Activated T-helper 2 cell treated with anti-CD3 and anti-CD28 coated beads, Interferon-gamma antibody, Interleukin-2, Interleukin-4, amounts not matched to agents 10 μg/mL and 5 μg/mL and 100 μg/mL, durations not matched to agents 14 hours and 24 hours and 36 hours (primary cell): ENCODE data around the gene CDADC1. TPM values are rescaled to one million over a fixed set of nuclear protein-coding genes. Genes with fewer than 3 reads are reported as not detected.

Source experiments
- DNase-seq: peaks from one replicate; pipeline ENCODE4 v3.0.0; 2021; ENCODE audit warnings: low spot score
- H3K27ac Mint-ChIP-seq: one replicate; pipeline ENCODE4 v1.8.0; 2021; ENCODE audit warnings: mixed read lengths
- H3K27me3 Mint-ChIP-seq: one replicate; pipeline ENCODE4 v1.8.0; 2021; ENCODE audit warnings: low read depth, mixed read lengths
- H3K36me3 Mint-ChIP-seq: one replicate; pipeline ENCODE4 v1.8.0; 2021; ENCODE audit warnings: low read depth, mixed read lengths
- H3K4me1 Mint-ChIP-seq: one replicate; pipeline ENCODE4 v1.8.0; 2021; ENCODE audit warnings: low read depth, mixed read lengths
- H3K4me3 Mint-ChIP-seq: one replicate; pipeline ENCODE4 v1.8.0; 2021; ENCODE audit warnings: low read depth, mild to moderate bottlenecking, moderate library complexity, mixed read lengths
- H3K9me3 Mint-ChIP-seq: one replicate; pipeline ENCODE4 v1.8.0; 2021; ENCODE audit warnings: mixed read lengths
- intact Hi-C: fragments of 100-400 bp; cut with micrococcal nuclease; formaldehyde crosslinking; loops from one replicate; pipeline ENCODE4 v1.15.1; 2023
- total RNA-seq: library from RNA; stranded (reverse); gene quantifications from 2 replicates; pipeline ENCODE4 v1.2.3, GENCODE V29; 2022

Gene CDADC1
- total RNA-seq, 1 donor from 2014 or later, result 8.6 TPM

DNA sequence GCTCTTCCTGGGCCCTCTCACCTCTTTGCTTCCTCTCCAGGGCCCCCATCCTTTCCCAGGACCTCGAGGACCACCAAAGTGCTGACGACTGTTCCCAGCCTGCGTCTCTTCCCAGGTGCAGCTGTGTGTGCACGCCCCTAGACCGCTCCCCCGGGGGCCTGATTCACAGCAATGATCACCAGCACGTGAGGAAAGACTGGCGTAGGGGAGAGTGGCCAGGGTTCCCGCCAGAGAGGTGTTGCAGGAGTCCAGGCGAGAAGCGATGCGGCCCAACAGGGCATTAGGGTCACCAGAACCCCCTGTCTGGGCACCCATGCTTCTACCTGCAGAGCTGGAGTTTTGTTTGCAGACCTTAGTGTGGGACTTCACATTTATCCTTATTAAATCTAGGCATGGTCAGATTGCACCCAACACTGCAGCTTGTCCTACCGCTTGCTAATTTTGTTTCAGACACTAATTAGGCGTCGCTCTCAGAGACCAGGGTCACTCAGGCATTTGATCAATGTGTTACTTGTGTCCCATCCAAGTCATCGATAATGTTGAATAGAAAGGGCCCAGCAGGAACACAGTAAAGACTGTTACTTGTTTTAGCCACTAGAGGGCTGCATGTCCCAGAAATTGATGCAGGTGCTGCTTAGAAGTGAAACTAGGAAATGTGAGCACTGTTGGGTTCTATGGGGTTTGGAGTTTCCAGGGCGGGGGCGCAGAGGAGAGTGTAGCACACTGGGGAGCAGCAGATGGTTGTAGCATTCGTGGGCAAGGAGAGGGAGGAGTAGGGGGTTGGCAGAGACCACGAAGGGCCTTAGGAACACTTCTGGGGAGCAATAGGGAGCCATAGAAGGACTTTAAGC lies 53.2 kb downstream of the CDADC1 start:
- Mint-ChIP-seq H3K9me3 (no peaks in the 10 kb centered on the region), H3K27ac (peak overlapping the region; percentile 47), H3K36me3 (no peaks in the 10 kb centered on the region), H3K4me1 (peaks cover 12% of the 10 kb centered on the region), H3K4me3 (peak overlapping the region; percentile 24), H3K27me3 (no peaks in the 10 kb centered on the region)
- peak; percentile 63 for DNase-seq
- intact Hi-C loops, result loop anchor here (1.0 to 5.0 kb wide), 5 partner anchors 141 to 546 kb away; partner anchors contain the start of genes CAB39L, KPNA3 and SETDB2

DNA sequence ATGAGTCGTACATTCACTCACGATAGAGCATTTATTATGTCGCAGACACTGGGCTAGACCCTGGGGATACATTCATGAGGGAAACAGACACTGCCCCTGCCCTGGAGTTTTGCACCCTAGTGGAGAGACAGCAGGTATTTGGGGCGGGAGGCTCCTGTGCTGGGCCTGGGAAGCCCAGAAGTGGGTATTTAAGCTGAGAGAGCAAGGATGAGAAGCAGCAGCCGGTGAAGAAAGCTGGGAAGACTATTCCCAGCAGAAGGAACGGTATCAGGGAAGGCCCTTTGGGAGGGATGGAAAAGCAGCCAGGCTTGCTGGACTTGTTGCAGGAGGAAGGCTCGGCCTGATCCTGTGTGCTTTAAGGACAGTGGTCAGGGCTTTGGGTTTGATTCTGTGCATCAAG lies 54.5 kb downstream of the CDADC1 start:
- H3K36me3 Mint-ChIP-seq, result no peaks in the 10 kb centered on the region
- H3K9me3 Mint-ChIP-seq, result no peaks in the 10 kb centered on the region
- no peaks in the 10 kb centered on the region for H3K27me3 Mint-ChIP-seq
- H3K4me1 Mint-ChIP-seq, result peaks cover 12% of the 10 kb centered on the region
- no peak for DNase-seq
- no peak overlapping the region for H3K27ac Mint-ChIP-seq
- intact Hi-C loops, result loop anchor here (5.0 kb wide), 3 partner anchors 140 to 545 kb away; partner anchors contain the start of genes CAB39L, KPNA3 and SETDB2
- no peak overlapping the region for H3K4me3 Mint-ChIP-seq

DNA sequence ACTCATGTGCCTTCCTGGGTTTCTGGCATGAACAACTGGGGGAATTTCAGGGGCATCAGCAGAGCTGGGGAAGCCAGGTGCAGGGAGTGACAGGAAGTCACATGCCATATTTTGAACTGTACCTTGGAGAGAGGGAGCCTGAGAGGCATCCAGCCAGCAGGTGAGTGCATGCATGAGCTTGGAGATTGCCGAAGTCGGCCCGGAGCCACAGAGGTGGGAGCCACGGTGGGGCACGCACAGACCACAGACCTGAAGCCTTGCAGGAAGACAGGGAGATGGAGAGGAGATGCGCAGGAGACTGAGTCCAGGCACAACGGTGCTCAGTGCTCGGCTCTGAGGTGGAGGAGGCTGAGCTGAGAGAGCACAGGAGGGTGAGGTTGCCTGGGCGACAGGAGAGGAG lies 55.1 kb downstream of the CDADC1 start:
- intact Hi-C loops, result loop anchor here (5.0 kb wide), 3 partner anchors 139 to 544 kb away; partner anchors contain the start of genes CAB39L, KPNA3 and SETDB2
- DNase-seq, result no peak
- Mint-ChIP-seq H3K4me3 (no peak overlapping the region), H3K36me3 (no peaks in the 10 kb centered on the region), H3K9me3 (no peaks in the 10 kb centered on the region), H3K27ac (no peak overlapping the region), H3K4me1 (peaks cover 12% of the 10 kb centered on the region), H3K27me3 (no peaks in the 10 kb centered on the region)

DNA sequence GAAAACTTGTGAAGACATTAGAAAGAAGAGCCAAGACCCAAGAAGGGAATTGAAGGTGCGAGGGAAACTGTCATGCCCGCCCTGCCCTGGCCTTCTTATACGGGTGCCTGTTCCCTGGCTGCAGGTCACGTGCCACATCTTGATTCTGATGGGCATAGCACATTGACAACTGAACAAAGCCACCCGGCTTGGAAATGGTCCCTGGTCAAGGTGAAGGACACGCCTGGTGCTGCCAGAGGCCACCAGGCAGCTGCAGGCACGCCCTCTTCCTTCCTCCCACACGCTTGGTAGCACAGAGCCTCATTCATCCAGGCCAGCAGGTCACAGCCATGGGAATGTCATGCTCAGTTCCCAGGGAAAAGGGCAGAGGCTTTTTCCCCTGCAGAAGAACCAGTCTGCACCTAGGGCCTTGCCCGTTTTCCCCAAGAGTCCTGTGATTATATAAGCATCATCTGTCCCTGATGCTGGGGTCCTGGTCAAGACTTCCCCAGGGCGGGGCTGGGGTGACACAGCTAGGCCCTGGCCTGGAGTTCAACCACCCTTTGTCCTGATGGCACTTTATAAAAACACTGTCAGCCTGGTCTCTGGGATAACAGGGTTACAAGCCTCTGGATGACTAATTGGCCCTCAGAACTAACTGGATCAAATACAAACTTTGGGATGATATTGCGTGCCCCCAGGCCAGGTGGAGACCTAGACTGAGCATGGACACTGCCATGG lies 56.0 kb downstream of the CDADC1 start:
- Mint-ChIP-seq H3K27me3 (no peaks in the 10 kb centered on the region), H3K27ac (no peak overlapping the region), H3K4me3 (no peak overlapping the region), H3K36me3 (no peaks in the 10 kb centered on the region), H3K4me1 (peaks cover 12% of the 10 kb centered on the region), H3K9me3 (no peaks in the 10 kb centered on the region)
- intact Hi-C loops, result loop anchor here (5.0 kb wide), 3 partner anchors 139 to 544 kb away; partner anchors contain the start of genes CAB39L, KPNA3 and SETDB2
- no peak for DNase-seq

DNA sequence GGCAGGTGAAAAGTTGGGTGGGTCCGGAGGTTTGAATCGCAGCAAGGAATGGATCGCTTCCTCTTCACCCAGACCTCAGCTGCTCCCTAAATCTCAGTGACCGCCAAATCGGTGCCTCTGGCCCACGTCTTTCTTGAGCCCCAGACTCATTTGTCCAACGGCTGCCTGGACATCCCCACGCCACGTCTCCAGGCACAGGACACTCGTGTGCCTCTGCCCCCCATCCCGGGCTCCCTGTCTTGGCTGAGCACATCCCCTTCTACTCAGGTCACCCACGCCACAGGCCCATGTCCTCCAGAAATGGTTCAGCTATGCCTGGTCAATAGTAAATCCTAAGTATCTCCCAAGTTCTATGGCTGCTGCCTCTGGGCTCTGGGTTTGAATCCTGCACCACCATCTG lies 56.6 kb downstream of the CDADC1 start:
- DNase-seq, result no peak
- H3K27me3 Mint-ChIP-seq, result no peaks in the 10 kb centered on the region
- H3K9me3 Mint-ChIP-seq, result no peaks in the 10 kb centered on the region
- H3K4me3 Mint-ChIP-seq, result no peak overlapping the region
- H3K36me3 Mint-ChIP-seq, result no peaks in the 10 kb centered on the region
- peaks cover 12% of the 10 kb centered on the region for H3K4me1 Mint-ChIP-seq
- no peak overlapping the region for H3K27ac Mint-ChIP-seq
- intact Hi-C loops, result loop anchor here (5.0 kb wide), 3 partner anchors 138 to 543 kb away; partner anchors contain the start of genes CAB39L, KPNA3 and SETDB2

DNA sequence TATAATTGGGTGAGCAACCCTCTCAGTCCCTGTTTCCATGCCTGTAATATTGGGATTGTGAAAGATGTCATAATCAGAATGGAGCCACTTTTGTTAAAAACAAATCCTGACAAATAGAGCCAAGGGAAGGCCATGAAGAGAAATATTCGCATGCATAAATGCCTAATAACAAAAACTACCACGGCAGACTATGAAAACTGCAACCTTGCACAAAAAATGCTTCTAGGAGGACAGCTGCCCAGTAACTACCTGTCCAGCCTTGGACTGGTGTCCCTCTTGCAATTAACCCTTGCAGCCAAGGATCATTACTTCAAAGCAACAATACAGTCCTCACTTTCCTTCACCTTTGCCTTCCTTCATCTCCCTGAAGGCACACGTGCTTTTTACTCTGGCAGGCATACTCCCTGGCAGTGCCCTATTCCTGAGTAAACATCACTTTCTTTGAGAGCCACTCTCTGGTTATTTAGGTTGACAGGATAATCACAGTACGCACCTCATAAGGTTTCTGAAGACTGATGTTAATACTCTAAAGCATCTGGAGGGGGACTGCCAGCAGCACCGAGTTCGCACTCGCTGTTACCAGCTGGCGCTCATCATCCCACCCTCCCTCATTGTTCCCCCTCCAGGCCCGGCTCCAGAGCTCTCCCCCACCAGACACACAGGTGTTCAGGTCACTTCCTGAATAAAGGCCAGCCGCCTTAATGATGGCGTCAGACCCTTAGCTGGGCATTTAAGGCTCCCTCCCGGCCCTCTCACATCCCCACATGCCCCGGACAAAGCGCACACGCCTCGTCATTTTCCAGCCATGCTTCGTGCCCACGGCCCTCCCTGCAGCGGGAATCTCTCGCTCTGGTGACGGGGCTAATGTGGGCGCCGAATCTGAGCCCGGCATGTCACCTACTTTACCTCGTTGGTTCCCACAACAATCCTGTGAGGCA lies 57.3 kb downstream of the CDADC1 start:
- DNase-seq, result no peak
- Mint-ChIP-seq H3K27ac (no peak overlapping the region), H3K9me3 (no peaks in the 10 kb centered on the region), H3K4me1 (peaks cover 12% of the 10 kb centered on the region), H3K4me3 (no peak overlapping the region), H3K27me3 (no peaks in the 10 kb centered on the region), H3K36me3 (no peaks in the 10 kb centered on the region)
- intact Hi-C loops, result loop anchor here (5.0 kb wide), 3 partner anchors 137 to 542 kb away; partner anchors contain the start of genes CAB39L, KPNA3 and SETDB2

DNA sequence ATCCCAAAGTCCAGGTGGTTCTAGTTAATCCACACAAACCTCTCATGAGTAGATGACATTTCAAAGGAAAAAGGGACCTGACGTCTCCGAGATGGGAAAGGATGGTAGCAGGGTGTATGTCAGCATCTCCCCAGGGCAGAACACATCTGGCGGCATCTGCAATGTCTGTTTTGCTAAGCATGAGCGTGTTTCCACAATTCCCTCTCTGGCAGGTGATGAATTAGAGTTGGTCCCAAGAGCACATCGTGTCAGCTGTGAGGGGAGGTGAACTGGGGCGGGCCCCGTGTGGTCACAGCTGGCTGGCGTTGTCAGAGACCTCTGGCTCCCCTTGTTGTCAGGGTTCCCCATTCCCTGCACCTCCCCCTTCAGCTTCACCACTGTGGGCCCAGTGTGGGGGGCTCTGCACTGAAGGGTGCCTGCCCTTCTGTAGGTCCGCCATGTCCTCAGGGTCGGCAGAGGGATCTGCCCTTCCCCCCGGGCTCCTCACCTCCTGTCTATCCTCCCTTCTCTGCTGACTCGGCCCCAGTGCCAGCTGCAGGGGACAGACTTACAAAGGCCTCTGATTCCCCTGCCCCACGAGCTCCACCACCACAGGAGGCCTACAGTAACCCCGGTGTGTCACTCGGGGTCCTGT lies 58.2 kb downstream of the CDADC1 start:
- Mint-ChIP-seq H3K4me3 (no peak overlapping the region), H3K4me1 (peaks cover 12% of the 10 kb centered on the region)
- intact Hi-C loops, result no loop called here

DNA sequence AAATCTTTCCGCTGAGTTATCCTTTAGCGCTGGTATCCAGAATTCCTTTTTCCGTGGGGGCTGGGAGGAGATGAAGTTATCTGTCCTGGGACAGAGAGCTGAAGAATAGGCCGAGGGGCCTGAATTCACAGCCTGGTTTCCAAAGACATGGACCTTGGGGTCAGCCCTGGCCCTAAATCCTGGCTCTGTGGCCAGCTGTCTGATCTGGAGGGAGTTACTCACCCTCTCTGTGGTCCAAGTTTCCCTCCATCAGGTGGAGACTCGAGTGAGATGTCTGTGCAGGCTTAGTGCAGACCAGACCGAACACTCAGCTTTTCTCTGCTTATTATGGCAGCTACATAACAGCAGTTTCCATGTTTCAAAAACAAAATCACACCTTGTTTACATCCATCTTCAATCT lies 59.6 kb downstream of the CDADC1 start:
- no peak for DNase-seq
- no peaks in the 10 kb centered on the region for H3K9me3 Mint-ChIP-seq
- intact Hi-C loops, result no loop called here
- no peaks in the 10 kb centered on the region for H3K4me1 Mint-ChIP-seq
- no peaks in the 10 kb centered on the region for H3K27me3 Mint-ChIP-seq
- H3K27ac Mint-ChIP-seq, result no peak overlapping the region
- H3K4me3 Mint-ChIP-seq, result no peak overlapping the region
- H3K36me3 Mint-ChIP-seq, result no peaks in the 10 kb centered on the region

More for the DNA sequence above, 58.2 kb downstream of the CDADC1 start:
- no peak for DNase-seq
- Mint-ChIP-seq H3K36me3 (no peaks in the 10 kb centered on the region), H3K9me3 (no peaks in the 10 kb centered on the region), H3K27me3 (no peaks in the 10 kb centered on the region), H3K27ac (no peak overlapping the region)

DNA sequence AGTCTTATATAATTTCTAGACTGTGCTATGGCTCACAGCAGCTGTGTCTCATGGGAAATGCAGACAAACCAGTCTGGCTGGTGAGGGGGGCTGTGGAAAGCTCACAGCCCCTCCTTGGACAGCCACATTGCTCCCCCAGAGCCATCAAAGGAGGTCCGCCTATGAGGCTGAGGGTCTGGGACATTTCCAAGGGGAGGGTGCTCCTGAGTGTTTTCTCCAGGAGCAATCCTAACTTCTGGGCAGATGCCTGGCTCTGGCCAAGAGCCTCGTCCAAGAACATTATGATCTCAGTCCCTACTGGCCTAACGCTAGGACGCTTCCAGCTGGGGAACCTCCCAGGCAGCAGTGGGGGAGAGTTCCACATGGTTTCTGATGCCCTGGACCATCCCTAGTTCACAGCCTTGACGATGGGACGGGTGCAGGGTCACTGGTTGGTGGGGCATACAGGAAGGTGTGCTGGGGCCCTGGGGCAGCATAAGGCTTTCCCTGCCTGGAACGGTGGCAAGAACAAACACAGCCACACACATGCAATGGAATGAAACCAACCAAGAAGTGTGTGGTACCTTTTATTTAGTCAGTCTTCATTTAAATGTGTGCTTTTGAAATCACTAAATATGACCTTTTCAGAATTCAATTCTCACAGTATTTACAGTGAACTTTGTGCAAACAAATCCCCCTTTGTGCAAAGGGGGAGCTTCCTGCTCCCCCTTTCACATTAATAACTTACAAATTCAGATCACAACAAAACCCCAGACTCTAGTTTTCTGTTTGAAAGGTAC lies 60.6 kb downstream of the CDADC1 start:
- no peak overlapping the region for H3K27ac Mint-ChIP-seq
- H3K4me3 Mint-ChIP-seq, result no peak overlapping the region
- H3K27me3 Mint-ChIP-seq, result no peaks in the 10 kb centered on the region
- H3K36me3 Mint-ChIP-seq, result no peaks in the 10 kb centered on the region
- H3K4me1 Mint-ChIP-seq, result no peaks in the 10 kb centered on the region
- intact Hi-C loops, result no loop called here
- DNase-seq, result no peak
- no peaks in the 10 kb centered on the region for H3K9me3 Mint-ChIP-seq

DNA sequence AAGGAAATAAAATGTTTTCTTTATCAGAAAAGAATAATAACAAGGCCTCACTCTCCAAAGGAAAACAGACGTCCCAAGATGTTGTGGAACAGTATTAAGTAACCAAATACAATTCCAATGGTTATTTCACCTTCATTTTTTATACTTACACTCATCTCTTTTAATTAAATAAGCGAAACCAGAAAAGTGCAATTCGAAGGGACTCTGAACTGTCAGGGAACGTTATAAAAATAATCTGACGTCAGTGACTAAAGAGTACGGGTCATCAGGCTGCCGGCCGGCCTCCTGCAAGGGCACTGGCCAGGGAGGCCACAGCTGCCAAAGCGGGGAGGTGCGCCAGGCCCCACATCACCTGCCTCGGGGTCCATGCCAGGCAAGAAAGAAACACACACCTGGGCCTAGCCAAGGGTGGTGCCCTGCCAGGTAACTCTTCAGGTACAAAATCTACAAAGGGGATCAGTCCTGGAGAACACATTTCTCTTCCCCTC lies 61.2 kb downstream of the CDADC1 start:
- DNase-seq, result no peak
- no peaks in the 10 kb centered on the region for H3K9me3 Mint-ChIP-seq
- no peak overlapping the region for H3K4me3 Mint-ChIP-seq
- H3K27me3 Mint-ChIP-seq, result no peaks in the 10 kb centered on the region
- H3K36me3 Mint-ChIP-seq, result no peaks in the 10 kb centered on the region
- intact Hi-C loops, result no loop called here
- no peak overlapping the region for H3K27ac Mint-ChIP-seq
- H3K4me1 Mint-ChIP-seq, result peaks cover 5% of the 10 kb centered on the region

DNA sequence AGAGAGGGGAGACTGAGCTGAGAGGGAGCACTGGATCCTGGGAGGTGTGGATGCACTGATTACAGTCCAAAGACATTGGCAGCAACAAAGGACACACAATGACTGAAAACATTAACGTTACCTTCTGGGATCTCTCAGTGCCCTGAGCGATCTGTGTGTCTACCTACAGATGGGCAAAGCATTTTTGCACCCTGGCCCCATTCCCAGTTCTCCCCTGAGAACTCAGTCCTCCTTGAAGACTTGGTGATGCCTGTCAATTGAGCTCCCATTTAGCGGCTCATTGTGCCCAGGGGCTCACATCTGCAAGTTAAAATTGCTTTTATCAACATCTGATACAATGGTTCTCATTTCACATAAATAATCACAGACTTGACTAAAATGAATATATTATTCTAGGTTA lies 62.5 kb downstream of the CDADC1 start:
- Mint-ChIP-seq H3K9me3 (no peaks in the 10 kb centered on the region), H3K27ac (no peak overlapping the region)

More for the DNA sequence above, 62.5 kb downstream of the CDADC1 start:
- Mint-ChIP-seq H3K36me3 (no peaks in the 10 kb centered on the region), H3K27me3 (no peaks in the 10 kb centered on the region), H3K4me1 (peaks cover 10% of the 10 kb centered on the region), H3K4me3 (no peak overlapping the region)
- intact Hi-C loops, result no loop called here
- no peak for DNase-seq
